K562 (cell line): ENCODE measurements around the gene NDUFAF2. TPM values are rescaled to one million over a fixed set of nuclear protein-coding genes. Genes with fewer than 3 reads are reported as not detected.

Experiments used
- ATAC-seq: fragments of 200-7000 bp; cut with Tn5 transposase; 3 replicates; pipeline ENCODE4 v1.9.1; 2020; ENCODE audit warnings: moderate library complexity
- BruUV-seq: library from RNA; stranded (reverse); fragments of 400-500 nt; replicated peaks from 2 replicates; lab custom pipeline; 2021; lab: Mats Ljungman, UMichigan
- CTCF ChIA-PET: fragments of 300-600 bp; formaldehyde crosslinking; extraction: SDS; loops from one replicate; lab custom pipeline; 2021; ENCODE audit warnings: low intra/inter-chr PET ratio; lab: Yijun Ruan, JAX
- POLR2A ChIA-PET: fragments of 300-600, 350-650 bp; sonication (Branson Sonifier 250); formaldehyde crosslinking; extraction: SDS; loops from one replicate; lab custom pipeline; 2021; ENCODE audit warnings: antibody characterized with exemption, inconsistent platforms; lab: Yijun Ruan, JAX
- DNase-seq, 4 experiments: peaks; one replicate each; pipeline versions ENCODE4 v3.0.0 to v3.0.0-alpha.2; 2011 to 2018; ENCODE audit warnings: low spot score in 3 of 4, mixed read lengths in 3 of 4; ENCODE audit errors: extremely low read depth in 1 of 4
- FAIRE-seq: peaks from 2 replicates; lab custom pipeline; 2011; peaks lifted over from hg19 to GRCh38; lab: Jason Lieb, UNC
- H2AFZ ChIP-seq: 2 replicates; pipeline ENCODE4 v1.6.0; 2011; ENCODE audit warnings: low read depth, low read length, control low read depth, inconsistent platforms
- H3K27ac ChIP-seq: fragments of 200-600 bp; 3 replicates; pipeline ENCODE4 v1.8.0; 2011; ENCODE audit warnings: low read depth, mild to moderate bottlenecking, control low read depth, inconsistent platforms, low read length, moderate library complexity, mixed read lengths; ENCODE audit errors: extremely low read depth
- H3K27me3 ChIP-seq, 2 experiments: fragments of 300-600 bp in 1 of 2; 2 replicates in 1 of 2; 3 replicates in 1 of 2; pipeline versions ENCODE4 v1.6.0 to v1.8.0; 2011; ENCODE audit warnings: inconsistent platforms in 2 of 2, low read length in 2 of 2, mild to moderate bottlenecking in 1 of 2, mixed read lengths in 1 of 2, moderate library complexity in 1 of 2; ENCODE audit not compliant: control insufficient read depth in 2 of 2, insufficient read depth in 2 of 2
- H3K36me3 ChIP-seq: fragments of 300-600 bp; 3 replicates; pipeline ENCODE4 v1.8.0; 2011; ENCODE audit warnings: mild to moderate bottlenecking, low read length, inconsistent platforms; ENCODE audit not compliant: control insufficient read depth, insufficient read depth
- H3K4me1 ChIP-seq, 2 experiments: fragments of 200-600 bp in 1 of 2; replicated peaks in 1 of 2; 2 replicates in 1 of 2; 3 replicates in 1 of 2; pipeline versions ENCODE4 v1.5.1 to v1.8.0; 2011; ENCODE audit warnings: inconsistent platforms in 2 of 2, low read length in 2 of 2, mild to moderate bottlenecking in 1 of 2, mixed read lengths in 1 of 2, moderate library complexity in 1 of 2; ENCODE audit not compliant: control insufficient read depth in 2 of 2, insufficient read depth in 2 of 2
- H3K4me2 ChIP-seq: 2 replicates; pipeline ENCODE4 v1.6.1; 2011; ENCODE audit warnings: low read length, control low read depth, inconsistent platforms, mixed read lengths; ENCODE audit not compliant: insufficient read depth
- H3K4me3 ChIP-seq: fragments of 200-600 bp; sonication (generic), shearing (Covaris generic); 2 replicates; pipeline ENCODE4 v1.5.1; 2016; ENCODE audit warnings: control low read depth, inconsistent platforms
- H3K79me2 ChIP-seq: fragments of 200-600 bp; 3 replicates; pipeline ENCODE4 v1.8.0; 2011; ENCODE audit warnings: low read length, inconsistent platforms; ENCODE audit not compliant: control insufficient read depth, insufficient read depth
- H3K9ac ChIP-seq, 2 experiments: 2 replicates each; pipeline versions ENCODE4 v1.6.0 to v1.6.1; 2011; ENCODE audit warnings: low read depth in 2 of 2, low read length in 2 of 2, control low read depth in 1 of 2, inconsistent platforms in 1 of 2, mild to moderate bottlenecking in 1 of 2, mixed read lengths in 1 of 2; ENCODE audit not compliant: insufficient read depth in 1 of 2
- H3K9me1 ChIP-seq: one replicate; pipeline ENCODE4 v1.6.0; 2011; ENCODE audit warnings: inconsistent platforms, mild to moderate bottlenecking, low read length, moderate library complexity; ENCODE audit not compliant: control insufficient read depth, insufficient read depth
- H3K9me3 ChIP-seq: replicated peaks from 2 replicates; pipeline ENCODE4 v1.5.1; 2011; ENCODE audit warnings: low read depth, low read length, inconsistent platforms; ENCODE audit not compliant: control insufficient read depth, insufficient read depth
- H4K20me1 ChIP-seq: replicated peaks from 2 replicates; pipeline ENCODE4 v1.6.1; 2011; ENCODE audit warnings: low read length, inconsistent platforms, mixed read lengths; ENCODE audit not compliant: control insufficient read depth, insufficient read depth
- ARID1B ChIP-seq: fragments of 450-650 bp; IDR thresholded peaks from 2 replicates; pipeline ENCODE4 v1.6.1; 2016; ENCODE audit warnings: antibody characterized with exemption, mild to moderate bottlenecking, inconsistent platforms
- CREM ChIP-seq: IDR thresholded peaks from 2 replicates; pipeline ENCODE4 v1.6.1; 2014; ENCODE audit warnings: antibody characterized with exemption, low read depth
- EGR1 ChIP-seq: fragments of 450-650 bp; conservative IDR thresholded peaks from 2 replicates; pipeline ENCODE4 v1.6.1; 2017; ENCODE audit warnings: mild to moderate bottlenecking
- HBP1 ChIP-seq: fragments of 450-650 bp; formaldehyde crosslinking; IDR thresholded peaks from 2 replicates; pipeline ENCODE4 v1.4.0; 2022; ENCODE audit warnings: missing genetic modification characterization
- HDAC1 ChIP-seq, 2 experiments: fragments of 450-650 bp; IDR thresholded peaks; 2 replicates each; pipeline ENCODE4 v1.6.1; 2016 to 2017; ENCODE audit warnings: inconsistent platforms in 1 of 2, mild to moderate bottlenecking in 1 of 2, moderate library complexity in 1 of 2
- RAD51 ChIP-seq: fragments of 450-650 bp; IDR thresholded peaks from 2 replicates; pipeline ENCODE4 v1.7.1; 2016; ENCODE audit warnings: low read depth, mild to moderate bottlenecking, borderline replicate concordance
- ZNF133 ChIP-seq: fragments of 250-450 bp; sonication (Bioruptor Pico); IDR thresholded peaks from 2 replicates; pipeline ENCODE4 v1.4.0; 2020; ENCODE audit warnings: mild to moderate bottlenecking
- WGBS: fragments of 100-300 bp; shearing (Covaris generic); methylation state at CpG from one replicate; pipeline ENCODE4 v1.1.6; 2016; ENCODE audit warnings: low coverage, mixed read lengths; ENCODE audit not compliant: insufficient coverage; ENCODE audit errors: missing lambda C conversion rate; 5-methylcytosine and 5-hydroxymethylcytosine counted together
- in situ Hi-C: fragments of 300-500 bp; cut with MboI; formaldehyde crosslinking; loops from 4 replicates; pipeline ENCODE4 v1.15.0; 2018; ENCODE audit warnings: inconsistent platforms, mixed read lengths
- intact Hi-C: fragments of 100-400 bp; cut with micrococcal nuclease; formaldehyde crosslinking; loops from 2 replicates; pipeline ENCODE4 v1.14.2; 2022
- polyA plus RNA-seq, 8 experiments: library from polyadenylated mRNA; depleted of rRNA in 4 of 8; stranded (reverse) in 5 of 8; unstranded in 3 of 8; fragments of >200 nt; fragmentation: Nextera tagmentation in 2 of 8; fragmentation: Illumina TruSeq in 1 of 8; extraction: Ambion mirVana in 2 of 8; extraction: Trizol in 1 of 8; gene quantifications; 2 replicates each; pipeline versions ENCODE4 v1.2.1 to v1.2.3, GENCODE V29; 2011 to 2014; ENCODE audit warnings: inconsistent platforms in 1 of 8, missing spikeins in 1 of 8
- total RNA-seq, 7 experiments: library from RNA; depleted of rRNA in 6 of 7; stranded (reverse); fragments of >200 nt in 6 of 7; fragmentation: Illumina TruSeq in 2 of 7; extraction: Trizol in 2 of 7; gene quantifications; 2 replicates each; pipeline versions ENCODE4 v1.2.1 to v1.2.3, GENCODE V29; 2011 to 2021; ENCODE audit warnings: low replicate concordance in 1 of 7
- TF ChIP-seq, protein P1 (sequence below): fragments of 250-450 bp; sonication (Bioruptor Pico); IDR thresholded peaks from 2 replicates; pipeline ENCODE4 v1.4.0; 2020; ENCODE audit warnings: mild to moderate bottlenecking
- TF ChIP-seq, protein P2 (sequence below): IDR thresholded peaks from 2 replicates; pipeline ENCODE4 v1.6.1; 2011; ENCODE audit not compliant: insufficient read length; ENCODE audit errors: extremely low read depth

The NDUFAF2 gene
- total and polyA plus RNA-seq, 9 of the 15 experiments (the other 6 are each of a cell fraction or from before 2014, with no cell fraction given) = 56.0 to 155 (median 95.9) TPM

DNA sequence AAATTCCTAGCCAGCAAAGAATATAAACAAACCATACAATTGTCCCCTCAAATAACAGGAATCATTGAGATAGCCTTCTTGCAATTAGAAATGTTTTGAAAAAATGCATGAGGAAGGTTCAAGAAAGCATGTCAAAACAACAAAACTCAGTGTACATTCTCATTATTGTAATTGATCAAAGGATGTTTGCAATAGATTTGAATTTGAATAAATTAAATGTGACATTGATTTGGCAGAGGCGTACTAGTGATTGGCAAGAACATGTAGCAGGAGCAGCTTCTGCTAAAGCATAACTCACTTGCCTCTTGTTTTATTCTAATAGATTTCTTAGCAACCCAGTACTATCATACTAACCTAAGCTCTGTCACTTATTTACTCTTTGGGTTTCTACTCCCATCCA, 197.4 kb downstream of the NDUFAF2 start (continued):
- TF ChIP-seq EGR1 = no peak

- POLR2A ChIA-PET = no interaction called here
- H3K27ac ChIP-seq = no peak overlapping the region
- H2AFZ ChIP-seq = no peak overlapping the region
These were observed 197.8 kb downstream of the NDUFAF2 start for GRCh38 chr5:61142811-61143210.

More at GRCh38 chr5:61142811-61143210, 197.8 kb downstream of the NDUFAF2 start:
- FAIRE-seq = no peak
- ATAC-seq = no peak
- in situ Hi-C loops = no loop called here
- H3K79me2 ChIP-seq = no peaks in the 10 kb centered on the region
- H3K4me1 ChIP-seq = no peaks in the 10 kb centered on the region; a peak in 1 of 5 replicates
- no peaks in the 10 kb centered on the region for H4K20me1 ChIP-seq
- no peaks in the 10 kb centered on the region for H3K27me3 ChIP-seq
- BruUV-seq = no TSS peak
- CTCF ChIA-PET = no interaction called here
- no peaks in the 10 kb centered on the region for H3K9me1 ChIP-seq
- no peak overlapping the region for H3K4me2 ChIP-seq
- TF ChIP-seq HBP1 (CRISPR knock-in tag) (no peak), ARID1B (no peak), ZNF133 (CRISPR knock-in tag) (no peak), RAD51 (no peak), CREM (no peak), HDAC1 (IDR thresholded peaks at IDR 0.05) (no peak)
- TF ChIP-seq, protein P1, sequence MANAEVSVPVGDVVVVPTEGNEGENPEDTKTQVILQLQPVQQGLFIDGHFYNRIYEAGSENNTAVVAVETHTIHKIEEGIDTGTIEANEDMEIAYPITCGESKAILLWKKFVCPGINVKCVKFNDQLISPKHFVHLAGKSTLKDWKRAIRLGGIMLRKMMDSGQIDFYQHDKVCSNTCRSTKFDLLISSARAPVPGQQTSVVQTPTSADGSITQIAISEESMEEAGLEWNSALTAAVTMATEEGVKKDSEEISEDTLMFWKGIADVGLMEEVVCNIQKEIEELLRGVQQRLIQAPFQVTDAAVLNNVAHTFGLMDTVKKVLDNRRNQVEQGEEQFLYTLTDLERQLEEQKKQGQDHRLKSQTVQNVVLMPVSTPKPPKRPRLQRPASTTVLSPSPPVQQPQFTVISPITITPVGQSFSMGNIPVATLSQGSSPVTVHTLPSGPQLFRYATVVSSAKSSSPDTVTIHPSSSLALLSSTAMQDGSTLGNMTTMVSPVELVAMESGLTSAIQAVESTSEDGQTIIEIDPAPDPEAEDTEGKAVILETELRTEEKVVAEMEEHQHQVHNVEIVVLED (CRISPR knock-in tag) = no peak
- TF ChIP-seq, protein P2, sequence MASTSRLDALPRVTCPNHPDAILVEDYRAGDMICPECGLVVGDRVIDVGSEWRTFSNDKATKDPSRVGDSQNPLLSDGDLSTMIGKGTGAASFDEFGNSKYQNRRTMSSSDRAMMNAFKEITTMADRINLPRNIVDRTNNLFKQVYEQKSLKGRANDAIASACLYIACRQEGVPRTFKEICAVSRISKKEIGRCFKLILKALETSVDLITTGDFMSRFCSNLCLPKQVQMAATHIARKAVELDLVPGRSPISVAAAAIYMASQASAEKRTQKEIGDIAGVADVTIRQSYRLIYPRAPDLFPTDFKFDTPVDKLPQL = no peak
- WGBS = 36% methylated on average over 3 of the region's 3 CpGs
- H3K4me3 ChIP-seq = no peak overlapping the region
- no peaks in the 10 kb centered on the region for H3K36me3 ChIP-seq
- intact Hi-C loops = no loop called here
- no peak overlapping the region for H3K9ac ChIP-seq
- DNase-seq = no peak
- H3K9me3 ChIP-seq = no peaks in the 10 kb centered on the region
